ENCODE data around the gene QDPR. TPM values are rescaled to one million over a fixed set of nuclear protein-coding genes. Genes with fewer than 3 reads are reported as not detected.

QDPR gene
- polyA plus RNA-seq, 1 of the 3 experiments (the other 2 are of a cell fraction) = 83.1 TPM

DNA sequence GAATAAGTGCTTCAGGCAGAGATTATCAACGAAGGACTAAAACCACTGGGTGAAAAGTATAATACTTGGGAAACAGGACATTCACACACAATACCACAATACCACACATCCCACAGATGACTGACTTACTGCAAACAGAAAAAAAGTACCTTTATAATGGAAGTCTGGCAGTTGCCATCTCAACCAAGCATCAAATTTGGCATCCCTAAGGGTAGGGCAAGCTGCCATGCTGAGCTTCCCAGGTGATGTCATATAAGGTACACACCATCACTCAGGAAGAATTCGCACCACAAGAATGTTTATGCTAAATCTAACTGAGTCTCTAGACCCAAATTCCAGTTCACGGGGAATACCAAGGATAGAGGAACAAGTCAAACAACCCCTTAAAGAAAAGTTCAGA is 9.1 kb downstream of the QDPR start (continued):
- no peak for TF ChIP-seq REST (IDR thresholded peaks at IDR 0.05; ENCODE audit: low read depth, low read length)
- no peak for TF ChIP-seq SIN3A (IDR thresholded peaks at IDR 0.05; ENCODE audit: borderline replicate concordance, low read depth, low read length)
- TF ChIP-seq NFIC (IDR thresholded peaks at IDR 0.05; ENCODE audit: borderline replicate concordance) = no peak
- no peak for TF ChIP-seq MAX (IDR thresholded peaks at IDR 0.05; ENCODE audit: low read depth)
- TF ChIP-seq FOSL2 (IDR thresholded peaks at IDR 0.05; ENCODE audit: borderline replicate concordance, low read depth) = no peak
- no peak for TF ChIP-seq GABPA (IDR thresholded peaks at IDR 0.05; ENCODE audit: low read depth)

- no peak for TF ChIP-seq RFX5 (IDR thresholded peaks at IDR 0.05; ENCODE audit: low read length)
- no peak for TF ChIP-seq TAF1 (IDR thresholded peaks at IDR 0.05; ENCODE audit: borderline replicate concordance, low read depth, low read length)
- TF ChIP-seq FOSL2 (IDR thresholded peaks at IDR 0.05; ENCODE audit: borderline replicate concordance, low read depth) = no peak
- TF ChIP-seq FOXM1 (IDR thresholded peaks at IDR 0.05; ENCODE audit: low read depth) = no peak
- TF ChIP-seq TEAD4 (IDR thresholded peaks at IDR 0.05; ENCODE audit: borderline replicate concordance, insufficient read depth) = no peak
- TF ChIP-seq SIN3A (IDR thresholded peaks at IDR 0.05; ENCODE audit: borderline replicate concordance, low read depth, low read length) = no peak
- no peak for TF ChIP-seq RXRA (IDR thresholded peaks at IDR 0.05; ENCODE audit: borderline replicate concordance, low read depth)
- Histone ChIP-seq H3K27ac (ENCODE audit: low read depth in 2 of 2, low read length in 1 of 2) (no peak overlapping the region), H3K4me1 (ENCODE audit: control insufficient read depth in 1 of 2, insufficient read depth in 2 of 2, low read depth in 1 of 2, low read length in 1 of 2) (peaks cover 0 to 4% of the 10 kb centered on the region in 2 experiments; a peak in 1 of 4 replicates), H3K36me3 (replicated peaks in 1 of 2; ENCODE audit: control insufficient read depth in 1 of 2, insufficient read depth in 2 of 2, low read length in 1 of 2) (peaks cover 21 to 45% of the 10 kb centered on the region in 2 experiments), H3K4me3 (ENCODE audit: low read depth in 2 of 2, low read length in 1 of 2) (no peak overlapping the region), H3F3A (replicated peaks; ENCODE audit: insufficient read depth) (no peaks in the 10 kb centered on the region), H3K79me2 (ENCODE audit: insufficient read depth) (no peaks in the 10 kb centered on the region; the same call in 1 of the 2 replicates), H3K4me2 (no peak overlapping the region), H3K9me2 (no peaks in the 10 kb centered on the region), H3K27me3 (ENCODE audit: insufficient read depth) (no peaks in the 10 kb centered on the region), H3K9ac (no peak overlapping the region), H2AFZ (ENCODE audit: low read depth) (no peak overlapping the region), H4K20me1 (ENCODE audit: insufficient read depth) (no peaks in the 10 kb centered on the region), H3K9me3 (no peaks in the 10 kb centered on the region)
- ChIA-PET CTCF (no interaction called here), POLR2A (interaction anchor here (1.2 kb wide), 1 partner anchor 10 kb away, joined by 3 read pairs; no protein-coding TSS in a partner anchor)
- DNase-seq = no peak
Observed at GRCh38 chr4:17500574-17500973, 11.3 kb downstream of the QDPR start.
